EL (cell line): Measurements from ENCODE around the gene LDAH.

ENCODE experiments used
- DNase-seq: peaks from one replicate; pipeline ENCODE4 v3.0.0-alpha.2; 2016

Gene LDAH

DNA sequence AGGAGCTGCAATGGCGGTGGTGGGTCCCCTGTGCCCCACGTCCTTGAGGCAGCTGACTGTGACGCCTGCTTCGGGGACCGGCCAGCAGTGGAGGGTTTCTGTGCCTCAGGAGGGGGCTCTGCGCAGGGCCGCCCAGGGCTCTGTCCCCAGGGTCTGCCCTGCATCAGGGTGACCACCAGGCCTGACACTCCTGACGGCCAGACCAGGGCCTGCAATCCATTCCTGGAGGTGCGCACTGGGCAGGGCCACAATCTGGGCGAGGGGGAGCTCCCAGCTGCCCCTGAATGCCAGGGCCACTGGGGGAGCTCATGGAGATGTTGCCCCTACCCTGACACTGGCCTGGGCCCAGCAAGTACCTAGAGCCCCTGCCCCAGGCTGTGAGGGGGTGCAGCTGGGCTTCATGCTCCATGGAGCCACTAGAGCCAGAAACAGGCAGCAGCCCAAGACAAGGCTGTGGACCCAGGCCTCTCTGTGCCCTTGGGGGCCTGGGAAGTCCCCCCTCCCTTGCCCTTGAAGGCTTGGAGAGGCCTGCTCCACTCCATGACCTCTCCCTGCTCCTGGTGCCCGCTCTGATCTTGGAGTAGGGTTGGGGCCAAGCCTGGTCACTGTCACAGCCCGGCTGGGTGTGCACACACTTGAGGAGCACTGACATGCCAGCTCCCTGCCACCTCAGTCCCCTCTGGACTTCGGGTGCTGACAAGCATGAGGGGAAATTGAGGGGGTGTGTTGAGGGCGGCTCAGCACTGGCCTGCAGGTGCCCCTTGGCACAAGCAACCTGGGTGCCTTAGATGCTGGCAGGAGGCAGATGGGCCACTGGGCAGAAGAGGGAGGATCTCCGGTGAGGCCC lies 55.9 kb downstream of the LDAH start:
- DNase-seq, result no peak

DNA sequence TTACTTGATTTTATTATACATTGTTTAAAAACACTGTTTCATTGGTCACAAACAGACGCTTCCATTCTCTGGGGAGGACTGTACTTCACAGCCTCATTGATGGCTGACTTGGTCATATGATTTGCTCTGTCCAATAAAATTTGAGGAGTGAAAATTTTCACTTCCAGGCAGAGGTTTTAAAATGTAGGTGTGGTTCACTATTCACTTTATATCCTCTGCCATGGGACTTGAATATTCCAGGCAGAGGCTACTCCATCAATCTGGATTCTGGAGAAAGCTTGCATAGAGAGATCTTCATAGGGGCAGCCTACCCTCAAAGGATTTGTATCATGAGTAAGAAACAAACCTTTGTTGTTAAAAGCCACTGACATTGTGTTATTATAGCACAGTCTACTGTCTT lies 56.7 kb downstream of the LDAH start:
- no peak for DNase-seq

DNA sequence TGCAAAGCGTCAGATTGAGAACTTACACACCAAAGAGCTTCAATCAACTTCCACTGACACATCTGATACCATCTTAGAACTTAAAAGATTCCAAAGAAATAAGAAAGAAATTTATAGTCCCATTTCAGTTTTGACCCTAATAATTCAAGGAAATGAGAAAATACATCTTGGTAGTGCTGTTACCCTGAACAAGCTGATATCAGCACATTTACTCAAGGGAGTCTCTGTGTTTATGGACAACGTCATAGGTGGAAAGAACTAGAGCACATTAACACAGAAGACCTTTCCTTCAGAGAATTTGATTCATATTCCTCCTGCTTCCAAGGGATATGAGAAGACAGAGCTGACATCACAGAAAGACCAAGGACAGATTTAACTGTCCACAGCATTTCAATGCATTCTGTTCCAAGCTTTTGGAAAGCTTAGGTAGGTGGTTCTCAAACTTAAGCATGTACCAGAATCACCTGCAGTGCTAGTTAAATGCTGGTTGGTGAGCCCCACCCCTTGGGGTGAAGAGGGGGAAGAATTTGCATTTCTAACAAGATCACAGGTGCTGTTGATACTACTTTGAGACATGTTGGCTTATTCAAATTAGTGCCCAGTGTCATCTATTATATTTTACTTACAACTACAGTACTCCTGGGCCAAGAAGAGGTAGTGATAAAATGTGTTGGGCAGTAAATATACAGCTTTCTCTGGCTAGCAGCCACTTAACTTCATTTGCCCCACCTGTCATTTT lies 59.8 kb downstream of the LDAH start:
- no peak for DNase-seq

DNA sequence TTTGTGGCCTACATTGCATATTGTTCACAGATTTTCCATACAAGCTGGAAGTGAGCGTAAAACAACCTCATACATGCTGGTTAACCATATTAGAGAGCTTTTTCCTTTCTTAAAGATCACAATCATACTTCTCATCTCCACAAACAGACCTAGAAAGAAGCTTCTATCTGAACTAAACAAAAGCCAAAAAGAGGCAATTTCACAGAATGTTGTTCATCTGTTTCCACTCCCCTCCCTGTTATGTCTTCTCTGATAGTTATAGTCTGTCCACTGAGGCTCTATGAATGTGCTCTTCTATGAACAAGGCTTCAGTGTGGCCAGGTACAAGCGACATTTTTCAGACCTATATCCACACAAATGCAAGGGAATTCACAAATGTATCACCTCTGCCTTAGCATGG lies 63.4 kb downstream of the LDAH start:
- DNase-seq, result no peak

DNA sequence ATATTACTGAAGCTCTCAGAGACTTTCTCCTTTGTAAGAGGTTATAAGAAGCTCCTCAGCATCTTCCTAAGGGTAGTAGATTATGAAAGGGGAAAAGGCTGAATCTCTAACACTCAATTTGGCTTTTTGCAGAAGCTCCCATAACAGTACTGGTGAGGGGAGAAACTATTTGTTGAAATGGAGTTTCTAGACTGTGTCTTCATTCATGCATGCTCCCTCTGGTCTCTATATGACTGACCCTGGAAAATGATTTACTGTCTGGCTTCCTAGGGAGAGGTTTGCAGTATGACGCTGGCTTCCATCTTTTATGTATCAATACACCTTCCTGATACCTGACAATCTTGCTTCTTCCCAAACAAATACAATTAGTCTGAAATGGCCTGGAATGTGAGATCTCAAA lies 63.9 kb downstream of the LDAH start:
- no peak for DNase-seq

DNA sequence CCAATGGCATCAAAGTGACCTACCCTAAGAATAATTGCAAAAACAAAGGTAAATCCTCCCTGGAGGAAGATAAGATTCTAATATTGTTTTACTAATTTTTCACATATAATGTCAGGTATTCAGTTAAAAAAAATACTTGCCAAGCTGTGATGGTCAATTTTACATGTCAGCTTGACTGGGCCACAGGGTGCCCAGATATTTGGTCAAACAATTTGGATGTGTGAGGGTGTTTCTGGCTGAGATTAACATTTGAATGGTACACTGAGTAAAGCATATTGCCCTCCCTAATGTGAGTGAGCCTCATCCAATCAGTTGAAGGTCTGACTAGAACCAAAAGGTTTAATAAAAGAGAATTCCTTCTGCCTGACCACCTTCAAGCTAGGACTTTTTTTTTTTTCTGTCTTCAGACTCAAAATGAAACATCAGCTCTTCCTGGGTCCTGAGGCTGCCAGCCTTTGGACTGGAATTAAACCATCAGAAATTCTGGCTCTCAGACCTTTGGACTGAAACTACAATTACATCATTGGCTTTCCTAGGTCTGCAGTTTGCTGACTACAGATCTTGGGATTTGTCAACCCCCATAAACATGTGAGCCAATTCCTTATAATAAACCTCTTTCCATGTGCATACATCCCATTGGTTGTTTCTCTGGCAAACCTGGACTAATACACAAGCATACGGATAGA lies 65.4 kb downstream of the LDAH start:
- no peak for DNase-seq

DNA sequence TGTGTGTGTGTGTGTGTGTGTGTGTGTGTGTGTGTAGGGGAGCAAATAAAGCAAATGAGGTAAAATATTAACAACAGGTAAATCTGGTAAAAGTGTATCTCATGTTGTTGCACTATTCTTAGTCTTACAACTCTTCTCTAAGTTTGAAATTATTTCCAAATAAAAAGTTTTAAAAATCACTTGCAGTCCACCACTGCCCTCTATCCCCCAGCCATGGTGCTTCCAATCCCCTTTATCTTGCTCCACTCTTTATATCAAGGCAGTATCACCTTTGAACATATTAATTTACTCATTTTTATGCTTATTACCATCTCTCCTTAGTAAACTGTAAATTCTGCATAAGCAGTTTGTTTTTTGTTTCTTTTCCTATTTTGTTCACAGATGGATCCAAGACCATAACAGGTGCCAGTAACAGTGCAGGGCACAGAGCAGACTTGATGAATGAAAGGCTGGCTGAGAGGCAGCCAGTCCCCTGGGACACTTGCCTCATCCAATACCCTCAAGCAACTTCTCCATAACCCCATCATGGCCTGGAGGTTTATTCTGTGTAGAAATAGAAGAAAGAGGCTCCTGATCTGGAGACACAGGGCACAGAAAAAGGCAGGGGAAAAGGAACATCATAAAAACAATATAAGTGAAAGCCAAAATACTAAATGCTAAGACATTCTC lies 67.6 kb downstream of the LDAH start:
- no peak for DNase-seq

DNA sequence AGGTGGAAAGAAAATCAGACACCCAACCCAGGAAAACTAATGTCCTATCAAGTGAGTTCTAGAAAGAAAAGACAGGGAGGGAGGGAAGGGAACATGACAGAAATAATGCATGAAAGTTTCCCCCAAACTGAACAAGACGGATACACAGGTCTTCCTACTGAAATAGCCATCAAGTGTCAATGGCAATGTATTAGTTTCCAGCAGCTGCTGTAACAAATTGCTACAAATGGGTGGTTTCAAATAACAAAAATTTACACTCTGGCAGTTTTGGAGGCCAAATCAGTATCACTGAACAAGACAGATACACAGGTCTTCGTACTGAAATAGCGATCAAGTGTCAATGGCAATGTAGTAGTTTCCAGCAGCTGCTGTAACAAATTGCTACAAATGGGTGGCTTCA lies 70.6 kb downstream of the LDAH start:
- no peak for DNase-seq

DNA sequence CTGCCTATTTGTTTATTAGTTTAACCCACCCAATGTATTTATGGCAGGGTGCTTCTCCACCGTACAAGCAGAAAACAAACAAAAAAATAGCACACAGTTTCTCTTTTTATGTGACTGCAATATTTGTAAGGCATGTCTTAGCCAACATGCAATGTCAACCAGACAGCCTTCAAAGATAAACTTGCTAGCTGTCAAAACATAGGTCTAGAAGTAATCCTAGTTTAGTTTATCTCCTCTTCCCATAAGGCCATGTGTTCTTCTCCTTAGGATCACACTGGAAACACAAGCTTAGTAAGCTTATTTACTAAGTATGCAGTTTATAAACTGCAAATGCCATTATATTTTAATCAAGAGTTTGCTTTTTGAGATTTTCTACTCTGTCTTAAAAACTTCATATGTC lies 75.6 kb downstream of the LDAH start:
- DNase-seq, result no peak

DNA sequence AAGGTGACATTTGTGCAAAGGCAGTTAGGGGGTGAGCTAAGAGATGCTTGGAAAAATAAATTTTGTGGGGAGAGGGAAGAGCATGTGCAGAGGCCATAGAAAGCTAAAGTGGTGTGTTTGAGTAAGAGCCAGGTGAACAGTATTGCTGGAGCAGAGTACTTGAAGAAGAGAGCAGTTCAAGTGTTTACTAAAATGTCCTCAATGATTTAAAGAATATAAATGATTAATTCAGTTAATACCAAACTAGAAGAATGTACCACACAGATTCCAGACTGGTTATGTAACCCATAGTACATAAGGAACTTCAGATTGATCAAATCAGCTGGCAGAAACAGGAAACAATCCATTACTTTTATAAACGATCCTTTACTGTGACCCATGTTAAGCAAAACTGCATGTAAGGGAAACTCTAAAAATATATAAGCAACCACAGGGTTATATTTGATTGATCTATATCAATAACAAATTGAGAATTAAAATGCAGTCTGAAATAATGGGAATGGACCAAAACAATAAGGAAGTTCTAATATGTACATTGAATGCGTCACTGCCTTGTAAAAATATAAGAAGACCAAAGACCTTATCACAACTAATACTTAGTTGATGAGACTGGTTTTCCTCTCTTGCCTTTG lies 76.9 kb downstream of the LDAH start:
- peak; percentile 10 for DNase-seq

DNA sequence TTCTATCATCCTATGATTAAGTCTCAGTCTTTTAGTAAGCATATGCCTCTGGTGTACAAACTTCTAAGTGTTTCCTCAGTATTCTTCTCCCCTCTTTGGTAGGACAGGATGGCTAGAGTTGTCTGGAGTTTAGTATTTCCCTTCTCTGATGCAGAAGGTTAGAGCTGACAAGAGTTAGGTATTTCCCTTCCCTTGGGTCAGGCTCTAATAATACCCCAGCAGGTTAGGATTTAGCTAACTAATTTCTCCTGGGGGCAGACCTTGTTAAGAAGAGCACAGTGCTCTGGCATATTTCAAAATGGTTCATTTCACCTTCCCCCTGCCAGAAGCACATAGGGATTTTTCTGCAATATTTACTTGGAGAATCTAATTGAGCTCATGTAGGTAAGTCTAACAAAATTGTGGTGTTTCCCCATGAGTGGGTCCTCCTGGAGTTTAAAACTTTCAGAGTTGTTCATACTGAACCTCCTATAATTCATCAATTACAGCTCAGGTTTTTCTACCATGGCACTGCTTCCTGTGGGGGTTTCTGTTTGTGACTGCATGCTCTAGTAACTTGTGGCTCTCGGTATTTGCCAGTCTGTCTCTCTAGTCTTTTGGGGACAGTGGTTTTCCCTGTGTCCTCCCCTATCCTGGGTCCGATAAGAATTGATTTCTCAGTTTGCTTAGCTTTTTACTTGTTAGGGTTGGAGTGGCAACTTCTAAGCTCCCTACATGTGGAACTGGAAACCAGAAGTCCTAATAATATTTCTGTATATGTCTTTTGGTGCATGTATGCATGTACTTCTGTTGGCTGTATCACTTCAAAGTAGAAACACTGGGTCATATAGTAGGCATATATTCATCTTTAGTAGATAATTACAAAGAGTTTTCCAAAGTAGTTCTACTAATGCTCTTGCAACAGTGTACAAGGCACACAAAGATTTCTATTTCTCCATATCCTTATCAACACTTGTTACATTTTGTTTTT lies 78.2 kb downstream of the LDAH start:
- no peak for DNase-seq

DNA sequence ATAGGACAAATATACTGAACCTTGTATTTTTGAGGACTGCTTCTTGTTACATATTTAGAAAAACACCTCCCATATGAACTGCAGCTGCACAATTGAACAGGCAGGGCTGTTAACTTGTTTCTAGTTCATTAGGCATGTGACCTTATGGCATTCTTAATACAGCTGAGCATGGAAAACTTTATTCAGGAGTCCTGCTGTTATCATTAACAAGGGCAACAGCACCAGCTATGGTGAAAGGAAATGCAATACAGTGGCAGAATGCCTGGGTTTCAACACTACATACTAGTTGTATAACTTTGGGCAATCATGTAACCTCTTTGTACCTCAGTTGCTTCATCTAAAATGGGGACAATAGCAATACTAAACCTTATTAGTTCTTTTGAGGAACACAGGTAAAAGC lies 84.1 kb downstream of the LDAH start:
- no peak for DNase-seq

DNA sequence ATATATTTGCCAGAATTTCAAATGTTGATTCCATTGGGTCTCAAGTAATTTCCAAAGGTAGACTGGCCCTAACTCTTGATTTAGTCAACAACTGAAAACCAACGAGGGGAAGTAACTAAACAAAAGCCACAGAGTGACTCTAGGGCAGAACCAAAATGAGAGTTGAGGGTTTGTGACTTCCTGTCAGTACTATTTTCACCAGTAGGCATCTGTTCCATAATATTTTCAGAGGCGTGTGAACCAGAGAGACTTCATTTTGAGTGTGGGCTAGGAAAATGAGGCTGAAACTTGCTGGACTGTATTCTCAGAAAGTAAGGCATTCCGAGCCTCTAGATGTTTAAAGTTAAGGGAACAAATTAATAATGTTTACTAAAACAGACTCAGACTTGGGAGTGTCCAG lies 85.4 kb downstream of the LDAH start:
- no peak for DNase-seq

DNA sequence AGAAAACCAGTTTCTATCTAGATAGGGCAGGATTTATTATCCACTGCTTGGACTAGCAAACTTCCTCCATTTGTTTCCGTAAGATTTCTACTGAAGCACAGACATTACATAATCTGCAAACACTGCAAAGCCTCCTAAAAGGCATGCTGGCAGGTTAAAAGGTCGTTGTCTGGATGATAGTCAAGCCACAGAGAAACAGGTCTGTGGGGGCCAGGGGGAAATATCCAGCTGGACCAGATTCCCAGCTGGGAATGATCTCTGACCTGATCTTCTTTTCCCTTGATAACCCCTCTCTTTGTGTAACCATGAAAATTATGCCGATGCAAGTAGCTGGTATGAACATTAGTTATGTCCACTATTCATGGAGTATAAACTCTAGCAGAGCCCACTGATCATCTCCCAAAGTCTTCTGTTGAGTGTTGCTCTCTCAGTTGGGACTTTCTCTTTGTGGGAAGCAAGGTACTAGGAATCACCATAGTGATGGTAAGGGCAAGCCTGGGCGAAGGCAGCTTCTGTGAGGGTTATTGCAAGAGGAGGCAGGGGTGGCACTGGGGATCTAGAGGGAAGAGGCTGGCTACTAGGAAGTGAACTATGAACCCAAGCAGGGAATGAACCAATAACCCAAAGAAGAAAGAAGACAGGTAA lies 94.7 kb downstream of the LDAH start:
- no peak for DNase-seq

DNA sequence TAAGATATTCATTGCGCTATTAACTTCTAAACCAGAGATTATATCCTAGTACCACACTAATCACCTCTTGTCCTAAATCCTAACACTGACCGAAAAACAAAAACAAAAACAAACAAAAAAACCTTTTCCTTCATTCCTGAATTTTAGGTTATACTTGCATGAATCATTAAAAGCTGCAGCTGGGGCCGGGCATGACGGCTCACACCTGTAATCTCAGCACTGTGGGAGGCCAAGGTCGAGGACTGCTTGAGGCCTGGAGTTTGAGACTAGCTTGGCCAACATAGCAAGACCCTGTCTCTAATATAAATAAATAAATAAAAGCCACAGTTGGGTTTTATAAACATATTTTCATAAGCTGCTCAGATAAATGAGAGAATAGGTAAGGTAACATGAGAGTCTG lies 96.0 kb downstream of the LDAH start:
- DNase-seq, result no peak

DNA sequence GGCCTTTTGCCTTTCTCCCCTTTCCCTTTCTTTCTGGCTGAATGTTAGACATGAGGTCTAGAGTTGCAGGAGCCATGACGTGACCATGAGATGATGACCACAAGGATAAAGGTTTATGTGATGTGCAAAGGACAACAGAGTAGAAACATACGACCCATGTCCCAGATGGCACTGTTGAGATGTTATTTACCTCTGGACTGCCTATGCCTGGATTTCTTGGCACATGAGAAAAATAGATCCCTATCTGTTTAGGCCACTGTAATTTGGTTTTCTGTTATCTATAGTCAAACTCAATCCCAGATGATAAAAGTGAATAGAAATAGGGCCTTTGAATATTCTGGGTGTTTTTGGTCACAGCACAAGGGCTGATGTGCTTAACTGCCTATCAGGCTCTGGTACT lies 97.1 kb downstream of the LDAH start:
- DNase-seq, result no peak

DNA sequence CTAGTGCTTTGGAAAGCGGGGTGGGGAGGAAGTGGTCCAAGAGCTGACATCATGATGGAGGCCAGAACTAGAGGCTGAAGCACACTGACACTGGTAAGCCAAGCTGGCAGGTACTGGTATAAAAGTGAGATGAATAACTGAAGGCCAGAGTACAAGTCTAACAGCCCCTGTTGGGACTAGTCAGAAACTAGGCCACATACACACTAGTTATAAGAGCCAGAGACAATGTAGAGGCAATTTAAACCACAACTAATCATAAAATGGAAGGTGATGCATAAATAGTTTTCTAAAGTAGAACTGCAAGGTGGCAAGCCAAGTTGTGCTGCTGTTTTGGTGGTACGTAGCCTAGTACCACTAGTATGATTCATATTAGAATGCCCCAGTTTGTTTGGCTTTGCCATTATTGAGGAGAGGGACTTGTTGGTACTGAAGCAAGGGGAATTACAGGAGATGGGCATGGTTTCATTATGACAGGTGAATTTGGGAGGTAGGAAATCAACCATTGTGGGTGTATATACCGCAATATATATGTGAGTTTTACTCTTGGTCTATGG lies 98.3 kb downstream of the LDAH start:
- no peak for DNase-seq

DNA sequence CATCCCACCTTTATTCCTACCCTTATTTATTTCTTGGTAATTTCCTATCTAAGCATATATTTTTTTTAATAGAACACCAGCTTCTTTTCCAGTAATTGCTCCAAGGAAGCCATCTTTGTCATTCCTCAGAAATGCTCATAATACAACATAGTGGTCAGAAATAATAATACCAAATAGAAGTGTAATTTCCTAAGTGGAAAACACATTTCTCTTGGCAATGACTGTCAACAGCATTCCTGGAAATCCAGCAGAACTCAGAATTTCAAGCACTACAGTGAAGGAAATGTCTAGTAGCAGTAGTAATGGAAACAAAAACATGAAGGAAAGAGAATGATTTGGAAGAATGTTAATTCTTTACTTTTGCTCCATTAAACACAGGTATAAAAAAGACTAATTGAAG lies 99.4 kb downstream of the LDAH start:
- DNase-seq, result peak; percentile 33

DNA sequence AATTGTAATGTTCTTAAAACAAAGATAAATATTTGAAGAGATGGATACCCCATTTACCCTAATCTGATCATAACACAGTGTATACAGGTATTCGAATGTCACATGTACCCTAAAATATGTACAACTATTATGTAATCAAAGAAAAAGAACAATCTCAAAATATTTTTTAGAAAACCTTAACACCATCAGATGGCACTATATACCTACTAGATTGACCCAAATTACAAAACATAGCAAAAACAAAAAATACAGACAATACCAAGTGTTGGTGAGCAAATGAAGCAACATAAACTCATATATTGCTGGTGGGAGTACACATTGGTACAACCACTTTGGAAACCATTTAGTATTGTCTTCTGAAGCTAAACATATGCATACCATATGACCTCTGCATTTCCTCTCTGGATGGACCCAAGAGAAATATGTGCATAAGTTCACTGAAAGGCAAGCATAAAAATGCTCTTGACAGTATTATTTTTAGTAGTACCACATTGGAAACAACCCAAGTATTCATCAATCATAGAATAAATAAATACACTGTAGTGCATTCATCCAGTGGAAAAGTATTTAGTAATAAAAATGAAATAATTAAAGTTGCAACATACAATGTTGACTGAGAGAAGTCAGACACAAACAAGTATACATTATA lies 100.2 kb downstream of the LDAH start:
- DNase-seq, result peak; percentile 16

DNA sequence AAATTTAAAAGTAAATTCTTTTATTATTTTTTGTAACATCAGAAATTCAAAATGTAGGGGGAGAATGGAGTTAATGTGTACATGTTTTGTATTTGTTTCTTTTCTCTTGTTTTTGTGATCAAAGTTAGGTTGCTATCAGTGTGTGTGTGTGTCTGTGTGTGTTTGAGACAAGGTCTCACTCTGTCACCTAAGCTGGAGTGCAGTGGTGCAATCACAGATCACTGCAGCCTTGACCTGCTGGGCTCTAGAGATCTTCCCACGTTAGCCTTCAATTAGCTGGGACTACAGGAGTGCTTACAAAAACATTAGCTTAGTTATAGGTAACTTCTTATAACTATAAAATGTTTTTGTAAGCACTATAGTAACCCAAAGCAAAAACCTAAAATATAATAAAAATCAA lies 105.3 kb downstream of the LDAH start:
- no peak for DNase-seq
